Ovary (tissue), 9 donors: ENCODE measurements around the gene CILP2. TPM values are rescaled to one million over a fixed set of nuclear protein-coding genes. Genes with fewer than 3 reads are reported as not detected.

Experiments used
- DNase-seq, 5 donors: peaks; one replicate each; pipeline ENCODE4 v3.0.0-alpha.2; 2019 to 2020
- H3K27ac ChIP-seq, 2 donors: fragments of 200-600 bp; one replicate each; pipeline versions ENCODE4 v1.5.1 to v1.8.0; 2019 to 2022
- H3K27me3 ChIP-seq: fragments of 200-600 bp; one replicate; pipeline ENCODE4 v1.8.0; 2022
- H3K36me3 ChIP-seq: fragments of 200-600 bp; sonication (generic); one replicate; pipeline ENCODE4 v1.5.1; 2019
- H3K4me1 ChIP-seq: one replicate; pipeline ENCODE4 v1.8.1; 2013; ENCODE audit warnings: mild to moderate bottlenecking, moderate library complexity; ENCODE audit not compliant: insufficient read depth
- H3K4me3 ChIP-seq: fragments of 200-600 bp; sonication (generic); one replicate; pipeline ENCODE4 v1.5.1; 2017
- H3K9me3 ChIP-seq, 2 donors: fragments of 200-600 bp in 1 of 2; sonication (generic) in 1 of 2; one replicate each; pipeline versions ENCODE4 v1.5.1 to v1.8.1; 2013 to 2019; ENCODE audit warnings: mild to moderate bottlenecking in 1 of 2, moderate library complexity in 1 of 2
- CTCF ChIP-seq, 3 donors: fragments of 450-650 bp in 2 of 3; fragments of 200-600 bp in 1 of 3; IDR thresholded peaks; one replicate each; pipeline versions ENCODE4 v1.5.1 to v1.8.0; 2016 to 2022; ENCODE audit warnings: antibody characterized with exemption in 3 of 3, mild to moderate bottlenecking in 1 of 3
- EP300 ChIP-seq: sonication (generic); formaldehyde crosslinking; IDR thresholded peaks from one replicate; pipeline ENCODE4 v1.6.1; 2017; ENCODE audit warnings: antibody characterized with exemption
- POLR2A ChIP-seq: fragments of 450-650 bp; IDR thresholded peaks from one replicate; pipeline ENCODE4 v1.6.1; 2017; ENCODE audit warnings: antibody characterized with exemption, mild to moderate bottlenecking, moderate library complexity
- WGBS, 3 donors: extraction: QIAGEN DNeasy Blood & Tissue Kit in 1 of 3; methylation state at CpG; one replicate each; pipeline versions ENCODE4 v1.1.5 to v1.1.7; 2013 to 2017; 5-methylcytosine and 5-hydroxymethylcytosine counted together
- intact Hi-C, 4 donors: fragments of 100-400 bp; cut with DNase I; formaldehyde crosslinking; loops; one replicate each; pipeline versions ENCODE4 v1.11.0 to v1.15.1; 2022 to 2023
- polyA plus RNA-seq, 2 donors: library from polyadenylated mRNA; stranded (reverse); fragments of 200-250 nt in 1 of 2; fragments of 350-450 nt in 1 of 2; fragmentation: Illumina TruSeq in 1 of 2; extraction: RNeasy Lipid Tissue Mini Kit (QIAGEN cat#74804) in 1 of 2; gene quantifications; one replicate each; pipeline ENCODE4 v1.2.3, GENCODE V29; 2013 to 2014
- total RNA-seq, 7 donors: library from RNA; depleted of rRNA in 2 of 7; stranded (reverse); fragments of >200 nt in 2 of 7; fragmentation: NEBNext Ultra II Directional in 3 of 7; extraction: Animal tissue kit (Norgen Biotek cat#: 25700) in 3 of 7; gene quantifications; one replicate each; pipeline versions ENCODE4 v1.1.0 to v1.2.4, GENCODE V29; 2016 to 2023
- donor health status: DM: no; HTN: no; CAD: no; lungs with moderate emphysema.
- donor health status: DM: no; HTN: no; CAD: no.
- donor health status: Bipolar disorder and iron deficiency.
- donor health status: DM: yes; HTN: yes; CAD: no.
- donor health status: DM: no; HTN: no; CAD: no.
- donor health status: DM: yes; HTN: yes; CAD: no.

The CILP2 gene
- total and polyA plus RNA-seq, 9 donors, result 0.28 to 9.7 (median 1.0) TPM

- no peaks in the 10 kb centered on the region for H3K4me1 ChIP-seq
- no peaks in the 10 kb centered on the region for H3K9me3 ChIP-seq
- no peaks in the 10 kb centered on the region for H3K27me3 ChIP-seq
- no peak overlapping the region for H3K27ac ChIP-seq
- no peak for TF ChIP-seq CTCF (IDR thresholded peaks at IDR 0.05)
- TF ChIP-seq EP300, result no peak
- no peak for TF ChIP-seq POLR2A
- DNase-seq, result no peak
- WGBS, 3 donors, result 81 to 87% (median 86%) methylated on average over 7 of the region's 7 CpGs
- H3K4me3 ChIP-seq, result no peak overlapping the region
- intact Hi-C loops, result no loop called here
- H3K36me3 ChIP-seq, result no peaks in the 10 kb centered on the region
These were observed 14.0 kb upstream of the CILP2 start for GRCh38 chr19:19524053-19524452.

- TF ChIP-seq POLR2A (no peak), CTCF (IDR thresholded peaks at IDR 0.05) (no peak), EP300 (no peak)
- 81 to 87% (median 81%) methylated on average over 23 of the region's 23 CpGs for WGBS, 3 donors
- DNase-seq, result no peak
- no peaks in the 10 kb centered on the region for H3K4me1 ChIP-seq
- H3K27ac ChIP-seq, result no peak overlapping the region
- H3K9me3 ChIP-seq, result no peaks in the 10 kb centered on the region
- no peak overlapping the region for H3K4me3 ChIP-seq
- intact Hi-C loops, result no loop called here
- no peaks in the 10 kb centered on the region for H3K36me3 ChIP-seq
- no peaks in the 10 kb centered on the region for H3K27me3 ChIP-seq
These were observed 12.3 kb upstream of the CILP2 start for GRCh38 chr19:19525611-19526380.

- no peak for DNase-seq
- H3K9me3 ChIP-seq, result no peaks in the 10 kb centered on the region
- 76 to 79% (median 78%) methylated on average over 28 of the region's 28 CpGs for WGBS, 3 donors
- no peaks in the 10 kb centered on the region for H3K36me3 ChIP-seq
- no peaks in the 10 kb centered on the region for H3K4me1 ChIP-seq
- no peak for TF ChIP-seq CTCF (IDR thresholded peaks at IDR 0.05)
- no peak for TF ChIP-seq POLR2A
- no peak for TF ChIP-seq EP300
- H3K27ac ChIP-seq, result no peak overlapping the region
- H3K27me3 ChIP-seq, result no peaks in the 10 kb centered on the region
- H3K4me3 ChIP-seq, result no peak overlapping the region
- intact Hi-C loops, result no loop called here
These were observed 11.3 kb upstream of the CILP2 start for GRCh38 chr19:19526581-19527370.

DNA sequence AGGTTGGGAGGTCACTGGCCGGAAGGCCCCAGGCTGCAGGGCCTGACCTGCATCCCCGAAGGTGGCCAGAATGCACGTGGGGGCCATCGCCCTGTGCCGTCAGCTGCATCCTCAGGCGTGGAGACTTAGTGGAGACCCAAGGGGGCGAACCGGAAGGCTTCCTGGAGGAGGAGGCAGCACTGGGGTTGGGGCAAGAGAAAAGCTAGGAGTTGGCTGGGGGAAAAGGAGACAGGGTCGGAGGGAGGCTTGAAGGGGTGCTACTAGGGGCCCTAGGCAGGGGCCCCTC lies 10.8 kb upstream of the CILP2 start:
- TF ChIP-seq EP300, result no peak
- TF ChIP-seq CTCF (IDR thresholded peaks at IDR 0.05), result no peak
- no peak for TF ChIP-seq POLR2A
- Histone ChIP-seq H3K4me3 (no peak overlapping the region), H3K27ac (no peak overlapping the region), H3K27me3 (no peaks in the 10 kb centered on the region), H3K9me3 (no peaks in the 10 kb centered on the region), H3K4me1 (no peaks in the 10 kb centered on the region), H3K36me3 (no peaks in the 10 kb centered on the region)
- 86 to 93% (median 89%) methylated on average over 9 of the region's 9 CpGs for WGBS, 3 donors
- DNase-seq, result peak in 1 of 5 donors; percentile 28
- intact Hi-C loops, result no loop called here
